HG02938 (cell line): ENCODE measurements around the gene CCDC82.

Experiments used
- ATAC-seq: cut with Tn5 transposase; IDR thresholded peaks from one replicate; pipeline ENCODE4 v1.9.1; 2021; ENCODE audit warnings: mild to moderate bottlenecking, moderate library complexity; ENCODE audit not compliant: unreplicated experiment

Gene CCDC82

GRCh38 chr11:96365493-96365892 is 24.2 kb downstream of the CCDC82 start:
- no peak for ATAC-seq

GRCh38 chr11:96361778-96362177 is 27.9 kb downstream of the CCDC82 start:
- no peak for ATAC-seq

- ATAC-seq, result no peak
These were observed 31.4 kb downstream of the CCDC82 start for GRCh38 chr11:96358321-96358720.

GRCh38 chr11:96357794-96358193 is 31.9 kb downstream of the CCDC82 start:
- ATAC-seq, result no peak

GRCh38 chr11:96356848-96357247 is 32.9 kb downstream of the CCDC82 start:
- ATAC-seq, result no peak

- peak; percentile 73 for ATAC-seq
These were observed 46.6 kb downstream of the CCDC82 start, which contains the start of gene MAML2 for GRCh38 chr11:96342961-96343711. MAML2 (minus strand) TSS chr11:96343195; CDS start chr11:96341895, 1,300 bp downstream.

GRCh38 chr11:96342014-96342960 is 47.4 kb downstream of the CCDC82 start:
- no peak for ATAC-seq

GRCh38 chr11:96341211-96342013 is 48.3 kb downstream of the CCDC82 start:
- peak; percentile 25 for ATAC-seq

- ATAC-seq, result no peak
These were observed 49.2 kb downstream of the CCDC82 start for GRCh38 chr11:96340555-96340885.

GRCh38 chr11:96339706-96340554 is 49.8 kb downstream of the CCDC82 start:
- ATAC-seq, result no peak

- ATAC-seq, result peak; percentile 38
These were observed 50.6 kb downstream of the CCDC82 start for GRCh38 chr11:96338910-96339705.

- ATAC-seq, result peak; percentile 34
These were observed 51.9 kb downstream of the CCDC82 start for GRCh38 chr11:96337541-96338431.

GRCh38 chr11:96335388-96335787 is 54.3 kb downstream of the CCDC82 start:
- ATAC-seq, result no peak

GRCh38 chr11:96334219-96334618 is 55.5 kb downstream of the CCDC82 start:
- ATAC-seq, result no peak

- no peak for ATAC-seq
These were observed 56.5 kb downstream of the CCDC82 start for GRCh38 chr11:96333191-96333719.

GRCh38 chr11:96332126-96332771 is 57.5 kb downstream of the CCDC82 start:
- no peak for ATAC-seq

GRCh38 chr11:96331699-96332116 is 58.0 kb downstream of the CCDC82 start:
- ATAC-seq, result no peak

GRCh38 chr11:96330511-96330859 is 59.2 kb downstream of the CCDC82 start:
- ATAC-seq, result no peak
